Fibroblast of lung (primary cell): ENCODE data around the gene PDHX. TPM values are rescaled to one million over a fixed set of nuclear protein-coding genes. Genes with fewer than 3 reads are reported as not detected.

Experiments
- DNase-seq, 2 donors: peaks; one replicate each; pipeline versions ENCODE4 v3.0.0 to v3.0.0-alpha.2; 2010; ENCODE audit warnings: low read depth in 2 of 2
- H2AFZ ChIP-seq: 2 replicates; pipeline ENCODE4 v1.5.1; 2012; ENCODE audit warnings: low read length, control low read depth, inconsistent platforms
- H3K27ac ChIP-seq: 2 replicates; pipeline ENCODE4 v1.5.1; 2011; ENCODE audit warnings: low read length, control low read depth; ENCODE audit not compliant: insufficient read depth
- H3K27me3 ChIP-seq: 2 replicates; pipeline ENCODE4 v1.5.1; 2011; ENCODE audit warnings: mild to moderate bottlenecking, low read length; ENCODE audit not compliant: control insufficient read depth, insufficient read depth
- H3K36me3 ChIP-seq: 2 replicates; pipeline ENCODE4 v1.5.1; 2011; ENCODE audit warnings: low read length; ENCODE audit not compliant: control insufficient read depth, insufficient read depth
- H3K4me1 ChIP-seq: 2 replicates; pipeline ENCODE4 v1.5.1; 2011; ENCODE audit warnings: low read length; ENCODE audit not compliant: control insufficient read depth, insufficient read depth; ENCODE audit errors: extremely low read depth
- H3K4me2 ChIP-seq: 2 replicates; pipeline ENCODE4 v1.5.1; 2011; ENCODE audit warnings: low read length, control low read depth; ENCODE audit not compliant: insufficient read depth; ENCODE audit errors: extremely low read depth
- H3K4me3 ChIP-seq, 4 experiments: fragments of 200-600 bp in 1 of 4; sonication (generic) in 1 of 4; replicated peaks in 1 of 4; 2 replicates each; pipeline ENCODE4 v1.5.1; 2011 to 2016; ENCODE audit warnings: low read length in 4 of 4, low read depth in 3 of 4, mild to moderate bottlenecking in 3 of 4, control low read depth in 2 of 4, inconsistent platforms in 1 of 4, mixed read lengths in 1 of 4; ENCODE audit not compliant: insufficient read depth in 1 of 4; ENCODE audit errors: control extremely low read depth in 1 of 4
- H3K79me2 ChIP-seq: 2 replicates; pipeline ENCODE4 v1.5.1; 2012; ENCODE audit warnings: mild to moderate bottlenecking, low read length, inconsistent platforms; ENCODE audit not compliant: control insufficient read depth, insufficient read depth
- H3K9ac ChIP-seq: 2 replicates; pipeline ENCODE4 v1.5.1; 2011; ENCODE audit warnings: mild to moderate bottlenecking, low read length, control low read depth; ENCODE audit not compliant: insufficient read depth
- H3K9me3 ChIP-seq: 2 replicates; pipeline ENCODE4 v1.5.1; 2012; ENCODE audit warnings: low read depth, low read length; ENCODE audit not compliant: control insufficient read depth, insufficient read depth
- H4K20me1 ChIP-seq: 2 replicates; pipeline ENCODE4 v1.5.1; 2011; ENCODE audit warnings: low read length; ENCODE audit not compliant: control insufficient read depth, insufficient read depth; ENCODE audit errors: extremely low read depth
- EZH2 ChIP-seq: IDR thresholded peaks from 2 replicates; pipeline ENCODE4 v1.5.1; 2012; ENCODE audit warnings: low read length, control low read depth, mild to moderate bottlenecking; ENCODE audit errors: missing control alignments
- polyA plus RNA-seq, 2 donors: library from polyadenylated mRNA; depleted of rRNA in 1 of 2; stranded (reverse) in 1 of 2; unstranded in 1 of 2; fragments of >200 nt; gene quantifications; 2 replicates each; pipeline ENCODE4 v1.2.1, GENCODE V29; 2011 to 2012; ENCODE audit warnings: missing spikeins in 1 of 2
- total RNA-seq: library from RNA; depleted of rRNA; stranded (reverse); fragments of >200 nt; gene quantifications from 2 replicates; pipeline ENCODE4 v1.2.1, GENCODE V29; 2014
- TF ChIP-seq, protein P1 (sequence below), 2 donors: IDR thresholded peaks in 1 of 2; conservative IDR thresholded peaks in 1 of 2; 1 replicate in 1 of 2; 2 replicates in 1 of 2; pipeline ENCODE4 v1.5.1; 2011 to 2012; ENCODE audit warnings: low read length in 2 of 2, control low read depth in 1 of 2, inconsistent platforms in 1 of 2, low read depth in 1 of 2, mild to moderate bottlenecking in 1 of 2

Gene PDHX
- total and polyA plus RNA-seq, 2 donors (not counting 1 experiment from before 2014, with no cell fraction given), result 29.6 to 36.5 TPM

DNA sequence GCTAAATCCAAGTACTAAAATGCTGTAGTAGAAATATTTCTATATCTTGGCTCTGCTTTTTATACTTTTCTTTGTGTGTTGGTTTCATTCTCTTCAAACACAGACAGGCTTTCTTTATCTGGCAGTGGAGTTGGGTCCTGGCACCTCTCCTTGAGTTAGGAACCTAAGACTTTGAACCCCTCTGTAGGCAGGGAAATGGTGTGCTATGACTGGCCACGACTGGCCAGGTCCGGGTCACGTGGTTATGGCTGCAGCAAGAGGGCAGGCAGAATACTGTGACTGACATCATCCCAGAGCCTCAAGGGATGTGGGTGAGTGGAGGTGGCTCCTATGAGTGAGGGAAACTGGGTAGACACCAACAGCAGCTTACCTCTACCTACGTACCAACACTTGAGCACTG, 42.2 kb upstream of the PDHX start:
- TF ChIP-seq EZH2, result no peak
- TF ChIP-seq, protein P1, sequence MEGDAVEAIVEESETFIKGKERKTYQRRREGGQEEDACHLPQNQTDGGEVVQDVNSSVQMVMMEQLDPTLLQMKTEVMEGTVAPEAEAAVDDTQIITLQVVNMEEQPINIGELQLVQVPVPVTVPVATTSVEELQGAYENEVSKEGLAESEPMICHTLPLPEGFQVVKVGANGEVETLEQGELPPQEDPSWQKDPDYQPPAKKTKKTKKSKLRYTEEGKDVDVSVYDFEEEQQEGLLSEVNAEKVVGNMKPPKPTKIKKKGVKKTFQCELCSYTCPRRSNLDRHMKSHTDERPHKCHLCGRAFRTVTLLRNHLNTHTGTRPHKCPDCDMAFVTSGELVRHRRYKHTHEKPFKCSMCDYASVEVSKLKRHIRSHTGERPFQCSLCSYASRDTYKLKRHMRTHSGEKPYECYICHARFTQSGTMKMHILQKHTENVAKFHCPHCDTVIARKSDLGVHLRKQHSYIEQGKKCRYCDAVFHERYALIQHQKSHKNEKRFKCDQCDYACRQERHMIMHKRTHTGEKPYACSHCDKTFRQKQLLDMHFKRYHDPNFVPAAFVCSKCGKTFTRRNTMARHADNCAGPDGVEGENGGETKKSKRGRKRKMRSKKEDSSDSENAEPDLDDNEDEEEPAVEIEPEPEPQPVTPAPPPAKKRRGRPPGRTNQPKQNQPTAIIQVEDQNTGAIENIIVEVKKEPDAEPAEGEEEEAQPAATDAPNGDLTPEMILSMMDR (conservative IDR thresholded peaks at IDR 0.05 in 1 of 2, IDR thresholded peaks at IDR 0.05 in 1 of 2; ENCODE audit: low read depth in 1 of 2, low read length in 2 of 2), result no peak
- Histone ChIP-seq H3K9me3 (no peaks in the 10 kb centered on the region), H3K4me1 (no peaks in the 10 kb centered on the region), H3K4me2 (no peak overlapping the region), H3K4me3 (no peak overlapping the region), H3K79me2 (no peaks in the 10 kb centered on the region), H3K36me3 (no peaks in the 10 kb centered on the region), H2AFZ (no peak overlapping the region), H4K20me1 (no peaks in the 10 kb centered on the region), H3K27ac (no peak overlapping the region), H3K9ac (no peak overlapping the region), H3K27me3 (no peaks in the 10 kb centered on the region)
- DNase-seq, result no peak

DNA sequence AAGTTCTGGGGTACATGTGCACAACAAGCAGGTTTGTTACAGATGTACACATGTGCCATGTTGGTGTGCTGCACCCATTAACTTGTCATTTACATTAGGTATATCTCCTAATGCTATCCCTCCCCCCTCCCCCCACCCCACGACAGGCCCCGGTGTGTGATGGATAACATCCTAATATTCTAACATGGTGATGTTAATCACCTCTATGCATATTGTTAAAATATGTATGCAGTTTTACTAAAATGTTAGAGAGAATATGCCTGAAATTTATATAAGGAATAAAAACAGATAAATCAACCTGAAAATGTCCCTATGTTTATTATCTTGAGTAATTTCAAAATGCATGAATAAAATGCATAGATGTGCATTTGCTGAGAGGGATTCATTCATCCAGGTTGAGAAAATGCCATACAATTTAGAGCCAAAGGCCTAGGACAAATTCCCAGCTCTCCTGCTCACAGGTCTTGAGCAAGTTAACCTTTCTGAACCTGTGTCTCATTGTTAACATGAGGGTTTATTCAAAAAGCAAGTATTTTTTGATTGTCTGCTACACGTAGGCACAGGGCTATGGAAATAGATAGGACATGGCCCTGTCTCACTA, 38.9 kb upstream of the PDHX start:
- Histone ChIP-seq H3K9me3 (no peaks in the 10 kb centered on the region), H3K27ac (no peak overlapping the region)
- TF ChIP-seq EZH2, result no peak
- TF ChIP-seq, protein P1 (conservative IDR thresholded peaks at IDR 0.05 in 1 of 2, IDR thresholded peaks at IDR 0.05 in 1 of 2; ENCODE audit: low read depth in 1 of 2, low read length in 2 of 2), result no peak

DNA sequence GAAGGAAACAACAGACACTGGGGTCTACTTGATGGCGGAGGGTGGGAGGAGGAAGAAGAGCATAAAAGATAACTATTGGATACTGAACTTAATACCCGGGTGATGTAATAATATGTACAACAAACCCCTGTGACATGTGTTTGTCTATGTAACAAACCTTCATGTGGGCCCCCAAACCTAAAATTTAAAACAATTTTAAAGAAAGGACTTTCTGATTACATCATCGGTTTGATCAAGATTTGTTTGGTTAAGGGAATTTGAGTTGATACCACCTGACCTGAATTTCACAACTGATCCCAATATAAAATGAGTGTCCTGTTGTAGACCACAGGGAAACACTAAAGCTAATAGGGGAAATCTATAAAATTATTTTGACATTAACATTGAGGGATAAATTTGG, 34.5 kb upstream of the PDHX start:
- H3K4me1 ChIP-seq, result no peaks in the 10 kb centered on the region
- H4K20me1 ChIP-seq, result no peaks in the 10 kb centered on the region
- TF ChIP-seq EZH2, result no peak
- TF ChIP-seq, protein P1 (conservative IDR thresholded peaks at IDR 0.05 in 1 of 2, IDR thresholded peaks at IDR 0.05 in 1 of 2; ENCODE audit: low read depth in 1 of 2, low read length in 2 of 2), result no peak

More for the DNA sequence above, 38.9 kb upstream of the PDHX start:
- H3K27me3 ChIP-seq, result no peaks in the 10 kb centered on the region
- no peak overlapping the region for H3K4me2 ChIP-seq
- no peak for DNase-seq
- no peaks in the 10 kb centered on the region for H3K4me1 ChIP-seq
- H3K79me2 ChIP-seq, result no peaks in the 10 kb centered on the region
- no peak overlapping the region for H3K9ac ChIP-seq
- no peak overlapping the region for H2AFZ ChIP-seq
- no peak overlapping the region for H3K4me3 ChIP-seq
- no peaks in the 10 kb centered on the region for H3K36me3 ChIP-seq
- H4K20me1 ChIP-seq, result no peaks in the 10 kb centered on the region

More for the DNA sequence above, 34.5 kb upstream of the PDHX start:
- Histone ChIP-seq H3K9ac (no peak overlapping the region), H3K27me3 (no peaks in the 10 kb centered on the region), H3K27ac (no peak overlapping the region), H3K36me3 (no peaks in the 10 kb centered on the region), H3K4me3 (no peak overlapping the region), H3K9me3 (no peaks in the 10 kb centered on the region), H3K4me2 (no peak overlapping the region), H3K79me2 (no peaks in the 10 kb centered on the region), H2AFZ (no peak overlapping the region)
- no peak for DNase-seq
